Measurements from ENCODE around the gene FBXO8. TPM values are rescaled to one million over a fixed set of nuclear protein-coding genes. Genes with fewer than 3 reads are reported as not detected.
A peak's percentile ranks its signal among the peaks of the same experiment; 100 is the strongest.

The FBXO8 gene
- total RNA-seq, 6 experiments from 2014 or later, result 15.4 to 22.2 (median 21.5) TPM

GRCh38 chr4:174198396-174198795 is 85.1 kb downstream of the FBXO8 start:
- Mint-ChIP-seq H3K27ac (no peak overlapping the region), H3K4me3 (peak overlapping the region; percentile 50), H3K4me1 (ENCODE audit: low read depth) (peaks cover 26% of the 10 kb centered on the region), H3K27me3 (ENCODE audit: insufficient read depth) (no peaks in the 10 kb centered on the region), H3K36me3 (ENCODE audit: low read depth) (no peaks in the 10 kb centered on the region), H3K9me3 (no peaks in the 10 kb centered on the region)
- no peak for DNase-seq
- TF ChIP-seq CTCF (IDR thresholded peaks at IDR 0.05), result no peak

DNA sequence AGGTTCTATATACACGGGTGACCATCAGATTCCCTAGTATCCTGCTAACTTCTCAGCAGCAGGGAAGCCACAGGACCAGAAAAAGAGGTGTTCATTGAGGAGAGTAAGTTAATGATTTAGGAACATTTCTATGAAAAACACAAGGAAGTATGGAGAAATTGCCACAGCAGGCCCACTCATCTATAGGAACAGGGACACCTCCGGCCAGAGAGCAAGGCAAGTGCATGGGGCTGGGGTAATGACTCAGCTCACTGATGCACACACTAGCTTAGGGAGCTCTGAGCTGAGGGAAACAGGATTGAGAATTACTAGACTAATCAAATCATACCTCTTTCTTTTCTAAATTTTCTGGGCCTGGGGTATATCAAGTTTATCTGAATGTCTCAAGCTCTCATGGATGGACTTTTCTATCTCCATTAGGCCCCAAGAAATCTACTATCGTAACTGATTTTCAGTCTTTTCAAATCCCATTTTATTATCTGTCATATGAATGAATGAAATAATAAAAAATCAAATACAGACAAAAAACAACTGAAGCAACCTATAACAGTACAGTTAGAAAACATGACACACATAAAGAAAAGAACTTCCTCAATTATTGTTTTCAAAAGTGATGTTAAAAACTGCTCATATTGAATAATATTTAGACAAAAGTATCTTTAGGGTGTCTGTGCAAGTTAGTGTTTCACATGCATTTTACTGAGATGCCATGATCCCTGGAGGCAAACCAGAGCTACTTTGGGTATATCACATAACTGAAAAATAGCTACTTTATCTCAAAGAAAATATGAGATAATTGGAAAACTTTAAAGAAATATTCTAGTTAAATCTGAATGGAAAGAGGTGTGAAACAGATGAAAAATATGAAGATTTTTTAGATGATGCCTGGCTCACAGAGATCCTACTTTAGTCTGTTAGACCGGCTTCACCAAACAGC is 89.8 kb downstream of the FBXO8 start:
- TF ChIP-seq CTCF (IDR thresholded peaks at IDR 0.05), result no peak
- Mint-ChIP-seq H3K4me1 (ENCODE audit: low read depth) (peaks cover 14% of the 10 kb centered on the region), H3K4me3 (no peak overlapping the region), H3K27ac (no peak overlapping the region), H3K36me3 (ENCODE audit: low read depth) (no peaks in the 10 kb centered on the region), H3K27me3 (ENCODE audit: insufficient read depth) (peaks cover 6% of the 10 kb centered on the region), H3K9me3 (no peaks in the 10 kb centered on the region)
- no peak for DNase-seq

- no peak for DNase-seq
- H3K36me3 Mint-ChIP-seq (ENCODE audit: low read depth), result no peaks in the 10 kb centered on the region
- no peak overlapping the region for H3K27ac Mint-ChIP-seq
- TF ChIP-seq CTCF (IDR thresholded peaks at IDR 0.05), result no peak
- peaks cover 6% of the 10 kb centered on the region; the same call in 1 of the 2 replicates for H3K4me1 Mint-ChIP-seq (ENCODE audit: low read depth)
- no peaks in the 10 kb centered on the region for H3K9me3 Mint-ChIP-seq
- no peak overlapping the region for H3K4me3 Mint-ChIP-seq
- H3K27me3 Mint-ChIP-seq (ENCODE audit: insufficient read depth), result peaks cover 9% of the 10 kb centered on the region
Measured at GRCh38 chr4:174192943-174193342, 90.5 kb downstream of the FBXO8 start.

DNA sequence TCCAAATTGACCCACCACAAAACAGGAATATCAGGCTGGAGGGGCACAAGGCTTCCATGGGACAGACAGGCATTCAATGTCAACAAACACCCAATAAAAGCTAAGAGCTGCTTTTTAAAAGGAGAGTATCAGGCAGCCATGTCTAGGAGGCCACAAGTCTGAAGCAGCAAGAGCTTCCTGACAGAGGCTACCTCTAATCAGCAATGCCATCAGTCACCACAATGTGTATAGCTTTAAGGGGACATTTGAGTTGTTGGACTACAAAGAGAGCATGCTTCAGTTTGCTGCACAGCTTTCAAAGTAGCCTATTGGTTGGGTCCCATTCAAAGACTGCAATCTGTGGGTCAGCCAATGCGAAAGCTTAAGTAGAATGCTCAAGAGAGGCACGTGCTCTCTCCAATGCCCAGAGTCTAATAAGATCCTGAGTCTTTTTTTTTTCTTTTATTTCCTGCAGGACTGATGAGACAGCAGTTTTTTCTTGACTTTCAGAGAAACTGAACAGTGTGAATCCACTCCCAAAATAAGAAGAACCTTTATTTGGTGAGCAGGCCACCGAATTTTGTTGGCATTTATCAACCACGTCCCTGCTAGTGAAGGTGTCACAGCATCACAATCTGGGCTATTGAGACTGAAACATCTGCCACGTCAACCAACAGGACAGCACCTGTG is 92.5 kb downstream of the FBXO8 start:
- Mint-ChIP-seq H3K27me3 (ENCODE audit: insufficient read depth) (peaks cover 9% of the 10 kb centered on the region), H3K36me3 (ENCODE audit: low read depth) (no peaks in the 10 kb centered on the region), H3K4me1 (ENCODE audit: low read depth) (peaks cover 6% of the 10 kb centered on the region; the same call in 1 of the 2 replicates), H3K27ac (no peak overlapping the region), H3K9me3 (no peaks in the 10 kb centered on the region), H3K4me3 (no peak overlapping the region)
- DNase-seq, result no peak
- no peak for TF ChIP-seq CTCF (IDR thresholded peaks at IDR 0.05)

DNA sequence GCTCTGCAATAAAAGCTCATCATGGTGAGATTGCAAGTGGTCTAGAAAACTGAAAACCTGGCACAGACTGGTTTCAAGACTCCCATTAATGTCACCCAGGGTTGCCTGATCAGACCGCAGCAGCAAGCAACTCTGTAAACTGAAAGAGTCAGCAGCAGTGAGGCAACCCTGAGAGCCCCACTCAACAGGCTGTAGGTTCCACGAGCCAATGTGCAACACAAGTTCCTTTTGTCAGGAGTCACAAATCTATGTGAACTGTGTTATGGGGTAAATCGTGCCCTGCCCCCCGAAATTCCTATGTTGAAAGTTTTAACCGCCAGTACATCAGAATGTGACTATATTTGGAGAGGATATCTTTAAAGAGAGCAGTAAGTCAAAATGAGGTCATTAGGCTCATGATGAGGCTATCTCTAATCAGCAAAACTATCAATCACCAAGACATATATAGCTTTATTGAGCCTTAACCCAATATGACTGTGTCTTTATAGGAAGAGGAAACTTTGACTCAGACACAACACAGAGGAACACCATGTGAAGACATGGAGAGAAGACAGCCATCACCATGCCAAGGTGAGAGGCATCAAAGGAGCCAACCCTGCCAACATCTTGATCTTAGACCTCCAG is 94.0 kb downstream of the FBXO8 start:
- Mint-ChIP-seq H3K9me3 (no peaks in the 10 kb centered on the region), H3K36me3 (ENCODE audit: low read depth) (no peaks in the 10 kb centered on the region), H3K4me3 (no peak overlapping the region), H3K27me3 (ENCODE audit: insufficient read depth) (peaks cover 9% of the 10 kb centered on the region), H3K27ac (no peak overlapping the region), H3K4me1 (ENCODE audit: low read depth) (peaks cover 6% of the 10 kb centered on the region; the same call in 1 of the 2 replicates)
- no peak for TF ChIP-seq CTCF (IDR thresholded peaks at IDR 0.05)
- DNase-seq, result no peak

Other genes with a start within 250 kb of the FBXO8 start
- 1 to 10 TPM; 7.6 to 8.8 (median 8.2) TPM for gene CEP44, start 244 bp upstream of the FBXO8 start, total RNA-seq (2021; fragmentation: NEBNext Ultra II Directional; extraction: Animal tissue kit (Norgen Biotek cat#: 25700))
- not detected for gene HPGD, start 238.8 kb upstream of the FBXO8 start, total RNA-seq (2021; fragmentation: NEBNext Ultra II Directional; extraction: Animal tissue kit (Norgen Biotek cat#: 25700))